ENCODE results near the gene SESN3.
"Not testable (repeated sequence)": the region's sequence is repeated elsewhere in the genome, so short reads cannot be mapped to it uniquely, and the experiment has no call there.

The SESN3 gene

GRCh38 chr11:95231127-95231880, at the start of gene SESN3:
Gene SESN3 (minus strand): TSS chr11:95231202. CDS start chr11:95230860, 342 bp downstream.
- peak; percentile 96 for DNase-seq (ENCODE audit: low read depth in 2 of 2)

- DNase-seq (ENCODE audit: low read depth in 2 of 2) = no peak
Measured at GRCh38 chr11:95279921-95280868, 49.2 kb upstream of the SESN3 start.

DNA sequence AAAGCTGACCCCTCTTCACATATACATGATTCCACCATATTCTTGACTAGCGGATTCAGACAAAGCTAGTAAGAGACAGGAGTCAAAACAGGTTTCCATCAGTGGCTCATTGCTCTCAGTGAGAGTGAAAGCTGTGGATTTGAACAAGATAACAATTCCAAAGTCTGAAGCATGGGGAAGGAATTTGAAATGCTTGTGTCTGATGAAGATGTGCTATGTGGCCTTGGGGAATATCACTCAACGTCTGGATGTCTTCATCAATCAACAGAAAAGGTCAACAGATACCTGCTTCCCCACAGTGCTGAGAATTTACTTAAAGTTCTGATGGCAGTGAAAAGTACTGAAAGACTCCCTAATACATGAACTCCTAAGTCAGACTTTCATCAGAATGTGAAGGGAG, 46.9 kb upstream of the SESN3 start:
- DNase-seq (ENCODE audit: low read depth in 2 of 2) = no peak

DNA sequence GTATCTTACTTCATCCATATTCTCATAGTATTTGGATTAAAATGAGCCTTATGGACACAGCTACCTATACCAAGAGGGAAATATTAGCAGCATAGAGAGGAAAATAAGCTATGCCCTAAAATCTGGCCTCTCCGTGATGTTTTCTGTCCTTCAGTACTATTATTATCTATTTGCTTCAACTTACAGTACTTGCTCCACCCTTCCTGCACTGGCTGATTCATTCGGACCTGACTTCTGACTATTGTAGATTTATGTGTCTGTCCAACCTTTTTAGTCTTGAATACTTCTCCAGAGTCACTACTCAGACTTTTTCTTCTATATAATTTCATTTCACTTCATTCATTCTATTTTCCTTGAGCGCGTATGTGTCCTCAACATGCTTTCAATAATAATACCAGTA, 45.1 kb upstream of the SESN3 start:
- no peak for DNase-seq (ENCODE audit: low read depth in 2 of 2)

GRCh38 chr11:95273618-95274017, 42.6 kb upstream of the SESN3 start:
- DNase-seq (ENCODE audit: low read depth in 2 of 2) = not testable (repeated sequence)

GRCh38 chr11:95269036-95269819, 38.2 kb upstream of the SESN3 start:
- no peak for DNase-seq (ENCODE audit: low read depth in 2 of 2)

- no peak for DNase-seq (ENCODE audit: low read depth in 2 of 2)
Measured at GRCh38 chr11:95268391-95268790, 37.4 kb upstream of the SESN3 start.

DNA sequence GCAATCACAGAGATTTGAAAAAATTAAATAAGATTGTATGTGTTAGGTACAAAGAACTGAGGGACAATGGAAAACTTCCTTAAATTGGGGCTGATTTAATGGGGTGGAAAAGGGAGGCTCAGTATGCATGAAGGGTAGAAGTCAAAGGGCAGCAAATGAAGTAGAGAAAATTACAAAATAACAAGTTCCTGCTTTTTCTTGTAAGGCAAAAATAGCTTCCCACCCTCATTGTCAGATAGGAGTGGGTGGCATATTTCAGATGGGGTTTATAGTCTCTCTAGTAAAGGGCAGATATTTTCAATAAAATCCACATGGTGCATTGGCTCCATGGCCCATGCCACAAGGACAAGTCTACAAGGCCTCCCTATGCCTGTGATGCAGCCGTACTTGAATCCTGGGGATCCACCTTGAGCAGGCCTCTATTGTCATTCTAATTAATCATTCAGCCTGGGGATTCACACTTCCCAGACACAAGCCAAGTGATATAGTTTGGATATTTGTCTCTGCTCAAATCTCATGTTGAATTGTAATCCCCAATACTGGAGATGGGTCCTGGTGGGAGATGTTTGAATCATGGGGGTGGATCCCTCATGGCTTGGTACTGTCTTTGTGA, 36.7 kb upstream of the SESN3 start:
- DNase-seq (ENCODE audit: low read depth in 2 of 2) = no peak

GRCh38 chr11:95266751-95267374, 35.9 kb upstream of the SESN3 start:
- no peak for DNase-seq (ENCODE audit: low read depth in 2 of 2)

DNA sequence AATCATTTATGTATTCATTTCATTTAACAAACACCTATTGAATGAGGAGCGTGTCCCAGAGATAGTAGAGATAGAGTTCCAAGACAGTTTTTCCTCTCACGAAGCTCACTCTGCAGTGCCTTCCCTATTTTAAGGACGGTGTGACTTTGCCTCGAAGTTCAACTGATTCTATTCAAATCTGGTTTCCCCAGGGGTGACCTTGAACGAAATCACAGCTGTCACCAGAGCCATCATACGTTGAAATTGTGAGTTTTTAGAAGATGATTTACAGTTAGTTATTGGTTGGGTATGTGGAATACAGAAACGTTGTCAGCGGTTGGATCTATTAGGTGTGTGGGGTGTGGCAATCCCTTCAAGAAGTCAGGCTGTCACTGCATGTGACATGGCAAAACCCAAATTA, 33.9 kb upstream of the SESN3 start:
- no peak for DNase-seq (ENCODE audit: low read depth in 2 of 2)

GRCh38 chr11:95262994-95263765, 32.2 kb upstream of the SESN3 start:
- no peak for DNase-seq (ENCODE audit: low read depth in 2 of 2)

GRCh38 chr11:95257456-95257971, 26.5 kb upstream of the SESN3 start:
- DNase-seq (ENCODE audit: low read depth in 2 of 2) = no peak

DNA sequence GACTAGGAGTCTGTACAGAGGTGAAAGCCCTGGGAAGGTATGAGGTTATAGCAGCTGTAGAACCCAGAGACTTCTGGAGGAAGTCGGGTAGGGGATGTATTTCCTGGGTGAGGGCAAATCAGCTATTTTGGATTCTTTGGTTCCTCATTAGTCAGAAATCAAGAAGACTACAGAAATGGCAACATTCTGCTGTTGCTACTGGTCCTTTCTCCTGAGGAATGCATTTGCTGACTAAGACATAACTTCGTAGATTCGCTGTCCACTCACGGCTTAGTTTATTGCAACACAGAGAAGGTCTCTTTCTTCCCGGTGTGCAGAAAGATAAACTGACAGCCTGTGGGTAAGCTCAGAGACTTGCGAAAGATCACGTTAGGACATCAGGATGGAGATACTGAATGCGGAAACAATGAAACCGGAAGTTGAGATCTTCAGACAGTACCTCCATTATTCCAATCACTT, 25.3 kb upstream of the SESN3 start:
- no peak for DNase-seq (ENCODE audit: low read depth in 2 of 2)

- no peak for DNase-seq (ENCODE audit: low read depth in 2 of 2)
Measured at GRCh38 chr11:95255251-95256145, 24.5 kb upstream of the SESN3 start.

DNA sequence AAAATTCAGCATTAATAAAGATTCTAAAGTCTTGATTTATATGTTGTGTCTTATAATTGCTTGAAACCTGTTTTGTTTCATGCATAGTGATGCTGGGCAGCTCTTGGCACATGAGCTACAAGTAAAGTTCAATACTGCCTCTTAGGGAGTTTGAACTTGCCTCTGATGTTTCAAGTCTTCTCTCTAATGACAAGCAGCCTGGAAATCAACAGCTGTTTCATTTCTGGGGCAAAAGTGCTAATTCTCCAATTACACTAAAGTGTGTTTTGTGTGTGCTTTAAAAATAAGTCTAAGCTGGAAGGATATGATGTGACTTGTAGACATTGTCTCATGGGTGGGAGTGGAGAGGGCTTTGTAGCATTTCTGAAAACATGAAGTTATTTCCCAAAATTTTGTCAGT, 23.7 kb upstream of the SESN3 start:
- no peak for DNase-seq (ENCODE audit: low read depth in 2 of 2)

GRCh38 chr11:95254131-95254704, 23.2 kb upstream of the SESN3 start:
- DNase-seq (ENCODE audit: low read depth in 2 of 2) = peak; percentile 49 to 64

- DNase-seq (ENCODE audit: low read depth in 2 of 2) = no peak
Measured at GRCh38 chr11:95253141-95253540, 22.1 kb upstream of the SESN3 start.

DNA sequence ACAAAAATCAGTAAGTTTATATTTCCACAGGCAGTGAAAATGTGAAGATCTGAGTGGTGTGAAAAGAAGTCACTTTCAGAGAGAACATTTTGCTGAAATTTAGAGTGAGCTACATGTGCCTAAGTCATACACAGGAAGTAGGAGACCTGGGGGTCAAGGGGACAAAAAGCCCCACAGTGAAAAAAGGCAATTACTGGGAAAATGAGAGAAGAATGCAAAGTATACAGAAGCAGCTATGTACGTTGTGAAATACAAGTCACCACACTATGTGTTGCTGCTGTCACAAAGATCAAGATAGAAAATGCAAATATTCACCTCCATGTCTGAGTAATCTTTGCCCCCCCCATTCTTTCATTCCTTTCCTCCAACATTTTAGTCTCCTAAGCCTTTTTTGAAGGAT, 21.6 kb upstream of the SESN3 start:
- DNase-seq (ENCODE audit: low read depth in 2 of 2) = no peak

GRCh38 chr11:95251896-95252295, 20.9 kb upstream of the SESN3 start:
- DNase-seq (ENCODE audit: low read depth in 2 of 2) = not testable (repeated sequence)
